IPS-NIHi11 (cell line): ENCODE data around the gene POLR3G.

Experiments used
- DNase-seq: peaks from one replicate; pipeline ENCODE4 v3.0.0; 2012; ENCODE audit warnings: mixed read lengths, low spot score

Gene POLR3G

GRCh38 chr5:90504743-90505142 is 30.1 kb downstream of the POLR3G start:
- no peak for DNase-seq

GRCh38 chr5:90506221-90506620 is 31.6 kb downstream of the POLR3G start:
- no peak for DNase-seq

- no peak for DNase-seq
Measured at GRCh38 chr5:90510438-90510837, 35.8 kb downstream of the POLR3G start.

GRCh38 chr5:90514520-90514919 is 39.9 kb downstream of the POLR3G start:
- DNase-seq: no peak

- no peak for DNase-seq
Measured at GRCh38 chr5:90518661-90519060, 44.0 kb downstream of the POLR3G start.

- no peak for DNase-seq
Measured at GRCh38 chr5:90519081-90519480, 44.4 kb downstream of the POLR3G start.

GRCh38 chr5:90528601-90529193 is 54.0 kb downstream of the POLR3G start:
- DNase-seq: peak; percentile 14

GRCh38 chr5:90529194-90529938 is 54.7 kb downstream of the POLR3G start, which contains the start of gene LYSMD3:
LYSMD3 (minus strand) TSS chr5:90529584; CDS start chr5:90525289, 4,295 bp downstream.
- peak; percentile 99 for DNase-seq

GRCh38 chr5:90529939-90530677 is 55.4 kb downstream of the POLR3G start:
- DNase-seq: peak; percentile 78

- DNase-seq: no peak
Measured at GRCh38 chr5:90530736-90531487, 56.2 kb downstream of the POLR3G start.

- DNase-seq: no peak
Measured at GRCh38 chr5:90533794-90534193, 59.1 kb downstream of the POLR3G start.

- no peak for DNase-seq
Measured at GRCh38 chr5:90534922-90535321, 60.3 kb downstream of the POLR3G start.

- DNase-seq: no peak
Measured at GRCh38 chr5:90542827-90543519, 68.3 kb downstream of the POLR3G start.

GRCh38 chr5:90545511-90545910 is 70.8 kb downstream of the POLR3G start:
- DNase-seq: no peak

- DNase-seq: no peak
Measured at GRCh38 chr5:90546216-90546837, 71.7 kb downstream of the POLR3G start.

GRCh38 chr5:90547072-90547536 is 72.4 kb downstream of the POLR3G start:
- DNase-seq: no peak

- no peak for DNase-seq
Measured at GRCh38 chr5:90548069-90548593, 73.5 kb downstream of the POLR3G start.

GRCh38 chr5:90549223-90549622 is 74.6 kb downstream of the POLR3G start:
- no peak for DNase-seq

- no peak for DNase-seq
Measured at GRCh38 chr5:90549729-90550275, 75.1 kb downstream of the POLR3G start.

- no peak for DNase-seq
Measured at GRCh38 chr5:90550963-90551362, 76.3 kb downstream of the POLR3G start.
